GM12873 (cell line): ENCODE data around the gene ARHGAP19.

ENCODE experiments used
- CTCF ChIP-seq: IDR thresholded peaks from 2 replicates; pipeline ENCODE4 v1.5.1; 2012; ENCODE audit warnings: low read depth, mild to moderate bottlenecking, moderate library complexity, low read length, control low read depth; ENCODE audit not compliant: insufficient read depth; ENCODE audit errors: missing control alignments

The ARHGAP19 gene

DNA sequence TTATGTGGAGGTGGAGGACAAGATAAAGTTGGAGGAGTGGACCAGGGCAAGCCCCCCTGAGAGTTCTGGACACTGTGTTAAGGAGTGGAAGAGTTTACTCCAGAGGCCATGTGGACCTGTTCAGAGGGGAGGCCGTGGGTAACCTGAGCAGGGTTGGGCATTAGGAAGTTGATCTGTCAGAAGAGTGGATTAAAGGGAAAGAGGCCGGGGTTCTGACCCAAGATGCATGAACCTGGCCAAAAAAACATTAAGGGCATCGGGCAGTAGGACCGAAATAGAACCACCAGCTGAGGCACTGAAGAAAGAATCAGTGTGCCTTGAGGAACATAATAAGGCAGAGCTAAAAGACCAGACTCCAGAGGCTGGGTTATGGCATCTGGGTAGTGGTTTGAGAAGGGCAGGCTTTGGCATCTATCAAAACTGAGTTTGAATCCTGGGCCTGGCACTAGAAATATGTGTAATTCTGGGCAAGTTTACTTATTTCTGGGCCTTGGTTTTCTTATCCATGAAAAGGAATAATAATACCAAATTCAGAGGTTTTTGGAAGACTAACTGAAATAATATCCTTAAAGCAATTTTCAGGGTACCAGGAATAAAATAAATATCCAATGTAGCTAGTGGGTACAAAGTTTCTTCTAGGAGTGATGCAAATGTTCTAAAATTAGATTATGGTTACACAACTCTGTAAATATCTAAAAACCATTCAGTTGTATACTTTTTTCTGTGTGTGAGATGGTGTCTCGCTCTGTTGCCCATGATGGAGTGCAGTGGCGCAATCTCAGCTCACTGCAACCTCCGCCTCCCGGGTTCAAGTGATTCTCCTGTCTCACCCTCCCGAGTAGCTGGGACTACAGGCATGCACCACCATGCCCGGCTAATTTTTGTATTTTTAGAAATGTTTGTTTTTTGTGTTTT, 15.7 kb upstream of the ARHGAP19 start:
- no peak for TF ChIP-seq CTCF

DNA sequence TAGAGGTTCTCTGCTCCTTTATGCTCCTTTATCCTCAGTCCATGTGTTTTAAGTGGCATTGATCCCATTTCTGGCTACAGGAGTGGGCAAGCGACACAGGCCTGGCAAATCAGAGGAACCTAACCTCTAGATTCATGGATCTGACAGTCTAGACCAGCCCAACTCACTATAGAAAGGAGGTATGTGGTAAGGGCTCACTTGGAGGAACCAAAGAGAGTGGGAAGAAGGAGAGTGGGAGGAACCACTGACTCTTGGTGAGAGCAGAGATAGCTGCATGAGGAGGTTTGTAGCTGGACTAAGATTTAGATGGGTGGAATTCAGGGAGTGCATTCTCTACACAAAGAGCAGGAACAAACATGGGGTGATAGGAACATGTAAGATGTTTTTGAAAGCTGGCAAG, 15.0 kb upstream of the ARHGAP19 start:
- TF ChIP-seq CTCF: no peak

- TF ChIP-seq CTCF: no peak
Measured at GRCh38 chr10:97302088-97302791, 9.8 kb upstream of the ARHGAP19 start.

DNA sequence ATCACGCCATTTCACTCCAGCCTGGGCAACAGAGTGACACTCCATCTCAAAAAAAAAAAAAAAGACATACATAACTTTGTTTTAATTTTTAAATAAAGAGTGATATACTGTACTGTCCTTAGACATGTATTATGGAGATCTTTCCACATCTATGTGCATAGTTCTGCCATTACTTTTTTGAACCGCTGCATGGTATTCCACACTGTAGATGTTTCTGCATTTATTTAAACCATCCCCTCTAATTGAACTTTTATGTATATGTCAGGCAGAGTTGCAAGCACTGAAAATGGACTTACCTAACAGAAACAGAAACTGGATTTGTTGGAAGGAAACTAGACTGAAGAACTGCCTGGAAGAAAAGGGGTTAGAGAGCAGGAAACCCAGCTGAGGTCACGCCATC, 8.5 kb upstream of the ARHGAP19 start:
- TF ChIP-seq CTCF: no peak

DNA sequence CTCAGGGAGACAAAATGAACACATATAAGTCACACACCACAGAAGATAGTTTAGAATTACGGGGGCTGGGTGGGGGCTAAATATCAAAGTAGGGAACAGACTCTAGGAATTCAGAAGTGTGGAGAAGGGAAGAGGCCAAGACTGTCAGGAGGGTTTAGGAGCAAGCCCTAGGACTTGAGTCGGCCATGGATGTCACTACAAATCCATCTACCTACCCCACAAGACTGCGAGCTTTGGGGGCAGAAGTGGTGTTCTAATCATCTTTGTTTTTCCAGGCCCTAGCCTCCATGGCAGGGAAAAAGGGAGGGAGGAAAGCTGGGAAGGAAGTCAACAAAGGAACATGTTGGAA, 5.8 kb upstream of the ARHGAP19 start:
- no peak for TF ChIP-seq CTCF

DNA sequence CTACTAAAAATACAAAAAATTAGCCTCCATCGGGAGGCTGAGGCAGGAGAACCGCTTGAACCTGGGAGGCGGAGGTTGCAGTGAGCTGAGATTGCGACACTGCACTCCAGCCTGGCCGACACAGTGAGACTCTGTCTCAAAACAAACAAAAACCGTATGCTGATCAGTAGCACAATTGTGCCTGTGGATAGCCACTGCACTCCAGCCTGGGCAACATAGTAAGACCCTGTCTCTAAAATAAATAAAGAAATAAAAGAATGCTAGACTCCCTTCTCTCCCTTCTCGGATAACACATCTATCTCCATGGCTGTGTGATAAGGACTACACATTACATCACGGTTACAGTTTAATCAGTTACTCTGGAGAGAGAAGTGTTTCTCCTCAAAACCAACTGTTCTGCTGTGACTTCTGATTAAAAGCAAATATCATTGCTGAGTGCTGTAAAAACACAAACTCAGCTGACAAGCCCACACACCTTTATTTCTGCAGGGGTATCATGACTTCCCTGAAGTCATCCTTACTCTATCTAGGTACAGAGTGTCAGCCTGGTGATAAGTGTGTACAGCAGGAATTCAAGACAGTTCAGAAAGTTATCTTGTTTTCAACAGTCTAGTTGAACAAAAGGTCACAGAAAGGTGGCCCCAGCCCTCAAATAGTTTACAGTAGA, 5.3 kb upstream of the ARHGAP19 start:
- no peak for TF ChIP-seq CTCF

- no peak for TF ChIP-seq CTCF
Measured at GRCh38 chr10:97292862-97293198, 393 bp upstream of the ARHGAP19 start.
